GM23338 (cell line): ENCODE measurements around the gene POTEG. TPM values are rescaled to one million over a fixed set of nuclear protein-coding genes. Genes with fewer than 3 reads are reported as not detected.
"Not testable (repeated sequence)": the region's sequence is repeated elsewhere in the genome, so short reads cannot be mapped to it uniquely, and the experiment has no call there.

Experiments
- ATAC-seq: fragments of 200-7000 bp; cut with Tn5 transposase; 3 replicates; pipeline ENCODE4 v1.9.1; 2020
- DNase-seq: peaks from one replicate; pipeline ENCODE4 v3.0.0-alpha.2; 2015; ENCODE audit warnings: low spot score
- H2AFZ ChIP-seq: fragments of 200-600 bp; sonication (generic); 2 replicates; pipeline ENCODE4 v1.8.0; 2016; ENCODE audit warnings: antibody characterized with exemption, mild to moderate bottlenecking, moderate library complexity
- H3F3A ChIP-seq: fragments of 200-600 bp; sonication (generic); replicated peaks from 2 replicates; pipeline ENCODE4 v1.8.0; 2017; ENCODE audit warnings: antibody characterized with exemption, mixed run types, low read depth
- H3K27ac ChIP-seq: fragments of 200-600 bp; sonication (generic); 2 replicates; pipeline ENCODE4 v1.6.1; 2016; ENCODE audit warnings: low read depth
- H3K27me3 ChIP-seq: fragments of 200-600 bp; sonication (generic); 2 replicates; pipeline ENCODE4 v1.8.0; 2016; ENCODE audit warnings: mild to moderate bottlenecking, mixed run types, moderate library complexity; ENCODE audit not compliant: insufficient read depth
- H3K36me3 ChIP-seq: fragments of 200-600 bp; sonication (generic); 2 replicates; pipeline ENCODE4 v1.8.0; 2016; ENCODE audit warnings: mild to moderate bottlenecking; ENCODE audit not compliant: insufficient read depth
- H3K4me1 ChIP-seq: fragments of 200-600 bp; sonication (generic); 2 replicates; pipeline ENCODE4 v1.8.0; 2016; ENCODE audit warnings: mild to moderate bottlenecking, moderate library complexity; ENCODE audit not compliant: insufficient read depth
- H3K4me2 ChIP-seq: fragments of 200-600 bp; sonication (generic); 2 replicates; pipeline ENCODE4 v1.7.1; 2017; ENCODE audit warnings: mixed run types
- H3K4me3 ChIP-seq: fragments of 200-600 bp; sonication (generic); 2 replicates; pipeline ENCODE4 v1.6.1; 2016; ENCODE audit warnings: mixed run types
- H3K79me2 ChIP-seq: fragments of 200-600 bp; sonication (generic); replicated peaks from 2 replicates; pipeline ENCODE4 v1.8.0; 2017; ENCODE audit warnings: mild to moderate bottlenecking; ENCODE audit not compliant: insufficient read depth
- H3K9me2 ChIP-seq: fragments of 200-600 bp; sonication (generic); 2 replicates; pipeline ENCODE4 v1.8.0; 2017; ENCODE audit not compliant: insufficient read depth
- H4K20me1 ChIP-seq: fragments of 200-600 bp; sonication (generic); replicated peaks from 2 replicates; pipeline ENCODE4 v1.8.0; 2017; ENCODE audit warnings: mild to moderate bottlenecking; ENCODE audit not compliant: insufficient read depth
- H3K27ac Mint-ChIP-seq: 2 replicates; pipeline ENCODE4 v1.8.0; 2020; ENCODE audit warnings: inconsistent platforms, mild to moderate bottlenecking, moderate library complexity, mixed read lengths
- H3K27me3 Mint-ChIP-seq: 3 replicates; pipeline ENCODE4 v1.8.0; 2022; ENCODE audit warnings: low read depth, mild to moderate bottlenecking, moderate library complexity, mixed read lengths, inconsistent platforms; ENCODE audit not compliant: insufficient read depth, poor library complexity
- H3K36me3 Mint-ChIP-seq: 3 replicates; pipeline ENCODE4 v1.8.0; 2021; ENCODE audit warnings: low read depth, mild to moderate bottlenecking, inconsistent platforms, moderate library complexity, mixed read lengths
- H3K4me1 Mint-ChIP-seq: 3 replicates; pipeline ENCODE4 v1.8.0; 2020; ENCODE audit warnings: mild to moderate bottlenecking, inconsistent platforms, mixed read lengths
- H3K4me3 Mint-ChIP-seq: 3 replicates; pipeline ENCODE4 v1.8.0; 2021; ENCODE audit warnings: moderate library complexity, mild to moderate bottlenecking, inconsistent platforms, mixed read lengths
- H3K9me3 Mint-ChIP-seq: 3 replicates; pipeline ENCODE4 v1.8.0; 2020; ENCODE audit warnings: moderate library complexity, mild to moderate bottlenecking, inconsistent platforms, mixed read lengths
- polyA plus RNA-seq: library from polyadenylated mRNA; unstranded; fragments of >200 nt; fragmentation: Nextera tagmentation; extraction: Ambion mirVana; gene quantifications from 2 replicates; pipeline ENCODE4 v1.2.1, GENCODE V29; 2016
- total RNA-seq: library from RNA; depleted of rRNA; stranded (reverse); fragments of >200 nt; shearing (Covaris generic); gene quantifications from 2 replicates; pipeline ENCODE4 v1.2.3, GENCODE V29; 2014

Gene POTEG
- total and polyA plus RNA-seq, 2 experiments from 2014 or later = not detected

- H3K4me3 ChIP-seq, H3K9me2 ChIP-seq, H3K4me2 ChIP-seq, H3K27ac Mint-ChIP-seq, H4K20me1 ChIP-seq, H3K79me2 ChIP-seq, H3K4me1 Mint-ChIP-seq, H3K36me3 Mint-ChIP-seq, H3K27me3 ChIP-seq, H3K4me1 ChIP-seq, H3K27me3 Mint-ChIP-seq, DNase-seq, H2AFZ ChIP-seq, ATAC-seq, H3K36me3 ChIP-seq, H3F3A ChIP-seq, H3K27ac ChIP-seq, H3K4me3 Mint-ChIP-seq: not testable (repeated sequence)
- peaks cover 11% of the 10 kb centered on the region for H3K9me3 Mint-ChIP-seq
These were observed 39.4 kb downstream of the POTEG start for GRCh38 chr14:19394727-19395126.

- H2AFZ ChIP-seq, H3K4me3 ChIP-seq, H3K27ac Mint-ChIP-seq, H3K4me1 ChIP-seq, H3K79me2 ChIP-seq, H3K27ac ChIP-seq, H3F3A ChIP-seq, H3K27me3 Mint-ChIP-seq, H3K27me3 ChIP-seq, DNase-seq, H3K9me2 ChIP-seq, H3K4me1 Mint-ChIP-seq, H3K4me3 Mint-ChIP-seq, H3K36me3 ChIP-seq, H4K20me1 ChIP-seq, H3K36me3 Mint-ChIP-seq, ATAC-seq, H3K4me2 ChIP-seq: not testable (repeated sequence)
- peaks cover 13% of the 10 kb centered on the region for H3K9me3 Mint-ChIP-seq
These were observed 43.9 kb downstream of the POTEG start for GRCh38 chr14:19390230-19390629.

- H3K9me3 Mint-ChIP-seq = peaks cover 13% of the 10 kb centered on the region
- not testable (repeated sequence) for H3K36me3 ChIP-seq, H3K27ac ChIP-seq, H4K20me1 ChIP-seq, H3K4me1 Mint-ChIP-seq, H3F3A ChIP-seq, H3K4me2 ChIP-seq, ATAC-seq, H3K27ac Mint-ChIP-seq, H3K4me3 Mint-ChIP-seq, H2AFZ ChIP-seq, H3K27me3 Mint-ChIP-seq, H3K36me3 Mint-ChIP-seq, H3K4me3 ChIP-seq, DNase-seq, H3K9me2 ChIP-seq, H3K79me2 ChIP-seq, H3K4me1 ChIP-seq, H3K27me3 ChIP-seq
These were observed 45.4 kb downstream of the POTEG start for GRCh38 chr14:19388741-19389140.

GRCh38 chr14:19386996-19387395, 47.1 kb downstream of the POTEG start:
- H3K4me3 ChIP-seq, H3K27ac ChIP-seq, H3K9me2 ChIP-seq, DNase-seq, H3K79me2 ChIP-seq, H3K36me3 Mint-ChIP-seq, H3F3A ChIP-seq, H2AFZ ChIP-seq, H3K27me3 Mint-ChIP-seq, H3K36me3 ChIP-seq, H3K4me1 ChIP-seq, H3K4me1 Mint-ChIP-seq, H3K27me3 ChIP-seq, H3K4me2 ChIP-seq, ATAC-seq, H4K20me1 ChIP-seq, H3K4me3 Mint-ChIP-seq, H3K27ac Mint-ChIP-seq: not testable (repeated sequence)
- peaks cover 13% of the 10 kb centered on the region for H3K9me3 Mint-ChIP-seq

GRCh38 chr14:19386309-19386708, 47.8 kb downstream of the POTEG start:
- not testable (repeated sequence) for H4K20me1 ChIP-seq, H3K27me3 ChIP-seq, H3K27me3 Mint-ChIP-seq, H3K4me1 ChIP-seq, H3K9me2 ChIP-seq, H3K36me3 ChIP-seq, H3K4me3 Mint-ChIP-seq, H3K27ac ChIP-seq, H3F3A ChIP-seq, ATAC-seq, H3K4me1 Mint-ChIP-seq, H3K4me3 ChIP-seq, H3K27ac Mint-ChIP-seq, H2AFZ ChIP-seq, DNase-seq, H3K79me2 ChIP-seq, H3K36me3 Mint-ChIP-seq, H3K4me2 ChIP-seq
- H3K9me3 Mint-ChIP-seq = peaks cover 19% of the 10 kb centered on the region

- H3K9me3 Mint-ChIP-seq = peaks cover 16% of the 10 kb centered on the region; the same call in 2 of the 3 replicates
- not testable (repeated sequence) for H3K27me3 ChIP-seq, H3K79me2 ChIP-seq, H4K20me1 ChIP-seq, DNase-seq, H3F3A ChIP-seq, H3K27ac Mint-ChIP-seq, H3K27me3 Mint-ChIP-seq, H3K36me3 ChIP-seq, H3K9me2 ChIP-seq, H3K36me3 Mint-ChIP-seq, H3K4me2 ChIP-seq, H3K4me3 ChIP-seq, H3K27ac ChIP-seq, H2AFZ ChIP-seq, H3K4me3 Mint-ChIP-seq, H3K4me1 Mint-ChIP-seq, ATAC-seq, H3K4me1 ChIP-seq
These were observed 49.9 kb downstream of the POTEG start for GRCh38 chr14:19384088-19384781.
